ENCODE data around the gene TOGARAM2. TPM values are rescaled to one million over a fixed set of nuclear protein-coding genes. Genes with fewer than 3 reads are reported as not detected.

TOGARAM2 gene
- total and polyA plus RNA-seq, 2 of the 8 experiments (the other 6 are each of a cell fraction or from before 2014, with no cell fraction given) = 0.42 to 1.4 TPM

DNA sequence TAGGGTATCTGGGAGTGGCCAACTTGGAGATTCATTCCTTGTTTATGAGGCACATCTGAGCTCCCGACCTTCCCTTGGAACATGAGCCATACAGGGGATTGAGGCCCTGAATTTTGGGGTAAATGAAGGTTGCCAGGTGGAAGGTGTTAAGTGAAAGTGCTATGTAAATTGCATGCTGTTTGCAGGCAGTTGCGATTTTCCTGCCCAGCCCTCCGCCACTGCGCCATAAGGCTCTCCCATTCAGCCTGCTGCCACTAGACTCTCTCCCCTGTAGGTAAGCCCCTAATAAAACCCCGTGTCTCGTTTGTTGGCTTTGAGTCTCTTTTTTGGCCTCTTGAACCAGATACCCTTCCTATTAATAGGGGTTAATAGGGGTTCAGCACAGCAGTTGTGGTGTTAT, 59.5 kb downstream of the TOGARAM2 start:
- POLR2A ChIA-PET (ENCODE audit: partially characterized antibody) = no interaction called here
- no peaks in the 10 kb centered on the region for H3K79me1 ChIP-seq (ENCODE audit: low read depth, low read length)
- no peak overlapping the region for H3K4me3 ChIP-seq (ENCODE audit: extremely low read depth in 1 of 4, insufficient read depth in 2 of 4, low read depth in 3 of 4, low read length in 4 of 4)
- H4K91ac ChIP-seq (replicated peaks; ENCODE audit: insufficient read length, low read length) = no peak overlapping the region
- no peak overlapping the region for H3K9ac ChIP-seq (replicated peaks in 1 of 4; ENCODE audit: extremely low read depth in 1 of 4, low read depth in 3 of 4, low read length in 3 of 4)
- H3K4me2 ChIP-seq (ENCODE audit: insufficient read depth in 1 of 2, low read depth in 2 of 2, low read length in 2 of 2) = no peak overlapping the region
- no peak for DNase-seq (ENCODE audit: low read depth in 1 of 2, low spot score in 2 of 2)
- no peak overlapping the region for H2BK120ac ChIP-seq (replicated peaks; ENCODE audit: low read depth, low read length)
- H2AFZ ChIP-seq (ENCODE audit: low read length) = no peak overlapping the region
- WGBS, 2 experiments (ENCODE audit: extremely low coverage in 1 of 2, insufficient coverage in 1 of 2, insufficient read length in 1 of 2, insufficient replicate concordance in 2 of 2, low coverage in 1 of 2, low lambda C conversion rate in 2 of 2, missing lambda C conversion rate in 1 of 2) = 95% methylated on average over 6 of the region's 6 CpGs; no CpG with 5 or more reads in 1 of the 2 experiments
- no peak overlapping the region for H3K56ac ChIP-seq (replicated peaks; ENCODE audit: insufficient read length, low read depth, low read length)
- H3K36me3 ChIP-seq (ENCODE audit: control insufficient read depth in 2 of 4, insufficient read depth in 4 of 4, low read length in 3 of 4) = no peaks in the 10 kb centered on the region
- no peak overlapping the region for H2BK5ac ChIP-seq (ENCODE audit: low read depth, low read length)
- no peaks in the 10 kb centered on the region; a peak in 1 of 7 replicates for H3K4me1 ChIP-seq (replicated peaks in 1 of 4; ENCODE audit: control insufficient read depth in 3 of 4, insufficient read depth in 4 of 4, low read length in 3 of 4)
- no peak overlapping the region for H2BK12ac ChIP-seq (ENCODE audit: low read depth, low read length)
- H3K23me2 ChIP-seq (ENCODE audit: low read depth, low read length) = no peaks in the 10 kb centered on the region; the same call in 1 of the 2 replicates
- H3K27me3 ChIP-seq (replicated peaks in 1 of 4; ENCODE audit: control insufficient read depth in 3 of 4, extremely low read depth in 1 of 4, insufficient read depth in 3 of 4, low read length in 3 of 4) = no peaks in the 10 kb centered on the region; a peak in 1 of 7 replicates
- H3K14ac ChIP-seq (ENCODE audit: insufficient read length) = no peak overlapping the region
- H3K4ac ChIP-seq (replicated peaks; ENCODE audit: insufficient read length, low read depth, low read length) = no peak overlapping the region
- H4K5ac ChIP-seq (ENCODE audit: insufficient read length, low read depth, low read length) = no peak overlapping the region
- H2BK15ac ChIP-seq (ENCODE audit: low read length) = no peak overlapping the region
- H3K23ac ChIP-seq (ENCODE audit: insufficient read length) = no peak overlapping the region
- no peak for FAIRE-seq
- H3K9me3 ChIP-seq (ENCODE audit: insufficient read depth in 2 of 2, low read depth in 1 of 2, low read length in 1 of 2) = no peaks in the 10 kb centered on the region
- no peaks in the 10 kb centered on the region for H4K20me1 ChIP-seq (replicated peaks in 1 of 2; ENCODE audit: control insufficient read depth in 1 of 2, insufficient read depth in 2 of 2, low read length in 2 of 2)
- no peak overlapping the region for H3K27ac ChIP-seq (ENCODE audit: low read depth, low read length)
- CTCF ChIA-PET (ENCODE audit: partially characterized antibody) = interaction anchor here (0.7 to 1.5 kb wide), 4 partner anchors 10 to 446 kb away, joined by 3 to 6 read pairs (median 4); no protein-coding TSS in a partner anchor
- no peak overlapping the region for H4K8ac ChIP-seq (ENCODE audit: extremely low read depth, insufficient read depth, low read length)
- no peak overlapping the region for H2BK20ac ChIP-seq (ENCODE audit: low read length)
- H3K79me2 ChIP-seq (ENCODE audit: control insufficient read depth in 1 of 2, insufficient read depth in 2 of 2, low read length in 2 of 2) = no peaks in the 10 kb centered on the region
- no peak overlapping the region for H2AK5ac ChIP-seq (ENCODE audit: low read depth, low read length)
- H3K18ac ChIP-seq (ENCODE audit: extremely low read depth, low read length) = no peak overlapping the region
- TF ChIP-seq FOSL1 (IDR thresholded peaks at IDR 0.05; ENCODE audit: insufficient read depth, low read depth, low read length) = no peak
- TF ChIP-seq CHD2 (IDR thresholded peaks at IDR 0.05; ENCODE audit: low read length) = no peak
- no peak for TF ChIP-seq KDM4A (IDR thresholded peaks at IDR 0.05; ENCODE audit: low read depth, low read length, severe bottlenecking)
- TF ChIP-seq KDM5A (IDR thresholded peaks at IDR 0.05; ENCODE audit: low read length) = no peak
- TF ChIP-seq SIX5 (IDR thresholded peaks at IDR 0.05; ENCODE audit: low read depth, low read length) = no peak
- TF ChIP-seq ASH2L (IDR thresholded peaks at IDR 0.05; ENCODE audit: low read length) = no peak
- TF ChIP-seq, protein P1, sequence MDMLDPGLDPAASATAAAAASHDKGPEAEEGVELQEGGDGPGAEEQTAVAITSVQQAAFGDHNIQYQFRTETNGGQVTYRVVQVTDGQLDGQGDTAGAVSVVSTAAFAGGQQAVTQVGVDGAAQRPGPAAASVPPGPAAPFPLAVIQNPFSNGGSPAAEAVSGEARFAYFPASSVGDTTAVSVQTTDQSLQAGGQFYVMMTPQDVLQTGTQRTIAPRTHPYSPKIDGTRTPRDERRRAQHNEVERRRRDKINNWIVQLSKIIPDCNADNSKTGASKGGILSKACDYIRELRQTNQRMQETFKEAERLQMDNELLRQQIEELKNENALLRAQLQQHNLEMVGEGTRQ (IDR thresholded peaks at IDR 0.05; ENCODE audit: low read length) = no peak
- TF ChIP-seq TAF7 (optimal IDR thresholded peaks at IDR 0.05; ENCODE audit: borderline replicate concordance, low read depth, low read length) = no peak
- TF ChIP-seq, protein P2, sequence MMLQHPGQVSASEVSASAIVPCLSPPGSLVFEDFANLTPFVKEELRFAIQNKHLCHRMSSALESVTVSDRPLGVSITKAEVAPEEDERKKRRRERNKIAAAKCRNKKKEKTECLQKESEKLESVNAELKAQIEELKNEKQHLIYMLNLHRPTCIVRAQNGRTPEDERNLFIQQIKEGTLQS (IDR thresholded peaks at IDR 0.05; ENCODE audit: insufficient read depth, low read depth, low read length) = no peak
- TF ChIP-seq JUND (IDR thresholded peaks at IDR 0.05; ENCODE audit: low read length) = no peak
- no peak for TF ChIP-seq BCL11A (IDR thresholded peaks at IDR 0.05; ENCODE audit: low read depth in 2 of 2, low read length in 2 of 2)
- TF ChIP-seq POU5F1 (IDR thresholded peaks at IDR 0.05; ENCODE audit: low read depth, low read length) = no peak
- no peak for TF ChIP-seq RNF2 (IDR thresholded peaks at IDR 0.05; ENCODE audit: borderline replicate concordance, low read depth, low read length, missing control alignments, poor library complexity, severe bottlenecking)

Measured in H1 (cell line).